HEK293 (cell line): Measurements from ENCODE around the gene ZNF792.

ENCODE experiments used
- BCL11A ChIP-seq: fragments of 450-650 bp; formaldehyde crosslinking; IDR thresholded peaks from 2 replicates; pipeline ENCODE4 v1.5.1; 2016; ENCODE audit warnings: low read depth, missing biosample characterization, missing genetic modification characterization
- GFI1B ChIP-seq: fragments of 450-650 bp; formaldehyde crosslinking; IDR thresholded peaks from 2 replicates; pipeline ENCODE4 v1.5.1; 2016; ENCODE audit warnings: missing biosample characterization, missing genetic modification characterization
- IKZF3 ChIP-seq: fragments of 450-650 bp; IDR thresholded peaks from 2 replicates; pipeline ENCODE4 v1.5.0; 2018; ENCODE audit warnings: missing biosample characterization, mild to moderate bottlenecking, missing genetic modification characterization, moderate library complexity
- KLF9 ChIP-seq: fragments of 450-650 bp; formaldehyde crosslinking; IDR thresholded peaks from 2 replicates; pipeline ENCODE4 v1.5.1; 2016; ENCODE audit warnings: missing biosample characterization, missing genetic modification characterization, low read depth
- REST ChIP-seq: fragments of 450-650 bp; formaldehyde crosslinking; IDR thresholded peaks from 2 replicates; pipeline ENCODE4 v1.5.1; 2016; ENCODE audit warnings: missing biosample characterization, missing genetic modification characterization
- SALL2 ChIP-seq: fragments of 450-650 bp; formaldehyde crosslinking; IDR thresholded peaks from 2 replicates; pipeline ENCODE4 v1.5.0; 2017; ENCODE audit warnings: missing biosample characterization, mild to moderate bottlenecking, missing genetic modification characterization, borderline replicate concordance
- YY1 ChIP-seq: fragments of 450-650 bp; formaldehyde crosslinking; IDR thresholded peaks from 2 replicates; pipeline ENCODE4 v1.5.1; 2018; ENCODE audit warnings: missing biosample characterization, missing genetic modification characterization
- ZBTB11 ChIP-seq: fragments of 450-650 bp; formaldehyde crosslinking; conservative IDR thresholded peaks from 2 replicates; pipeline ENCODE4 v1.5.1; 2016; ENCODE audit warnings: low read depth, missing biosample characterization, missing genetic modification characterization
- ZBTB20 ChIP-seq: fragments of 450-650 bp; formaldehyde crosslinking; IDR thresholded peaks from 2 replicates; pipeline ENCODE4 v1.5.1; 2016; ENCODE audit warnings: missing biosample characterization, missing genetic modification characterization
- ZBTB48 ChIP-seq: fragments of 450-650 bp; formaldehyde crosslinking; IDR thresholded peaks from 2 replicates; pipeline ENCODE4 v1.5.1; 2016; ENCODE audit warnings: missing biosample characterization, missing genetic modification characterization
- ZFP41 ChIP-seq: fragments of 450-650 bp; formaldehyde crosslinking; IDR thresholded peaks from 2 replicates; pipeline ENCODE4 v1.5.1; 2016; ENCODE audit warnings: missing biosample characterization, missing genetic modification characterization, borderline replicate concordance
- ZIC2 ChIP-seq: fragments of 450-650 bp; formaldehyde crosslinking; IDR thresholded peaks from 2 replicates; pipeline ENCODE4 v1.5.1; 2016; ENCODE audit warnings: missing biosample characterization, missing genetic modification characterization
- ZNF114 ChIP-seq: fragments of 450-650 bp; formaldehyde crosslinking; IDR thresholded peaks from 2 replicates; pipeline ENCODE4 v1.5.0; 2017; ENCODE audit warnings: missing biosample characterization, missing genetic modification characterization
- ZNF132 ChIP-seq: fragments of 450-650 bp; formaldehyde crosslinking; IDR thresholded peaks from 2 replicates; pipeline ENCODE4 v1.5.1; 2017; ENCODE audit warnings: missing biosample characterization, missing genetic modification characterization, borderline replicate concordance
- ZNF175 ChIP-seq: fragments of 450-650 bp; formaldehyde crosslinking; IDR thresholded peaks from 2 replicates; pipeline ENCODE4 v1.5.1; 2016; ENCODE audit warnings: missing biosample characterization, missing genetic modification characterization
- ZNF184 ChIP-seq: fragments of 450-650 bp; IDR thresholded peaks from 2 replicates; pipeline ENCODE4 v1.5.1; 2018; ENCODE audit warnings: missing biosample characterization, mild to moderate bottlenecking, missing genetic modification characterization
- ZNF223 ChIP-seq: fragments of 450-650 bp; formaldehyde crosslinking; IDR thresholded peaks from 2 replicates; pipeline ENCODE4 v1.5.1; 2016; ENCODE audit warnings: missing biosample characterization, missing genetic modification characterization
- ZNF23 ChIP-seq: fragments of 450-650 bp; formaldehyde crosslinking; IDR thresholded peaks from 2 replicates; pipeline ENCODE4 v1.5.1; 2016; ENCODE audit warnings: missing biosample characterization, missing genetic modification characterization, borderline replicate concordance
- ZNF248 ChIP-seq: fragments of 450-650 bp; formaldehyde crosslinking; IDR thresholded peaks from 2 replicates; pipeline ENCODE4 v1.5.1; 2017; ENCODE audit warnings: missing biosample characterization, missing genetic modification characterization
- ZNF391 ChIP-seq: fragments of 450-650 bp; formaldehyde crosslinking; IDR thresholded peaks from 2 replicates; pipeline ENCODE4 v1.5.1; 2016; ENCODE audit warnings: low read depth, missing biosample characterization, missing genetic modification characterization, borderline replicate concordance
- ZNF398 ChIP-seq: fragments of 450-650 bp; formaldehyde crosslinking; IDR thresholded peaks from 2 replicates; pipeline ENCODE4 v1.5.1; 2017; ENCODE audit warnings: missing biosample characterization, missing genetic modification characterization
- ZNF510 ChIP-seq: fragments of 450-650 bp; formaldehyde crosslinking; IDR thresholded peaks from 2 replicates; pipeline ENCODE4 v1.5.1; 2018; ENCODE audit warnings: mild to moderate bottlenecking, missing genetic modification characterization, missing biosample characterization; ENCODE audit not compliant: insufficient replicate concordance
- ZNF529 ChIP-seq: fragments of 450-650 bp; formaldehyde crosslinking; IDR thresholded peaks from 2 replicates; pipeline ENCODE4 v1.5.1; 2017; ENCODE audit warnings: missing genetic modification characterization, missing biosample characterization; ENCODE audit not compliant: insufficient replicate concordance
- ZNF544 ChIP-seq: fragments of 450-650 bp; formaldehyde crosslinking; IDR thresholded peaks from 2 replicates; pipeline ENCODE4 v1.5.0; 2017; ENCODE audit warnings: missing biosample characterization, missing genetic modification characterization
- ZNF654 ChIP-seq: fragments of 450-650 bp; formaldehyde crosslinking; IDR thresholded peaks from 2 replicates; pipeline ENCODE4 v1.5.1; 2016; ENCODE audit warnings: low read depth, missing biosample characterization, missing genetic modification characterization
- ZNF670 ChIP-seq: fragments of 450-650 bp; formaldehyde crosslinking; IDR thresholded peaks from 2 replicates; pipeline ENCODE4 v1.5.1; 2016; ENCODE audit warnings: missing biosample characterization, missing genetic modification characterization, low read depth
- ZNF791 ChIP-seq: fragments of 450-650 bp; formaldehyde crosslinking; IDR thresholded peaks from 2 replicates; pipeline ENCODE4 v1.5.1; 2016; ENCODE audit warnings: missing biosample characterization, missing genetic modification characterization
- ZNF792 ChIP-seq: fragments of 450-650 bp; formaldehyde crosslinking; IDR thresholded peaks from 2 replicates; pipeline ENCODE4 v1.5.1; 2016; ENCODE audit warnings: missing biosample characterization, missing genetic modification characterization
- TF ChIP-seq, protein P1 (sequence below): fragments of 450-650 bp; formaldehyde crosslinking; IDR thresholded peaks from 2 replicates; pipeline ENCODE4 v1.5.1; 2016; ENCODE audit warnings: missing biosample characterization, missing genetic modification characterization

Gene ZNF792

DNA sequence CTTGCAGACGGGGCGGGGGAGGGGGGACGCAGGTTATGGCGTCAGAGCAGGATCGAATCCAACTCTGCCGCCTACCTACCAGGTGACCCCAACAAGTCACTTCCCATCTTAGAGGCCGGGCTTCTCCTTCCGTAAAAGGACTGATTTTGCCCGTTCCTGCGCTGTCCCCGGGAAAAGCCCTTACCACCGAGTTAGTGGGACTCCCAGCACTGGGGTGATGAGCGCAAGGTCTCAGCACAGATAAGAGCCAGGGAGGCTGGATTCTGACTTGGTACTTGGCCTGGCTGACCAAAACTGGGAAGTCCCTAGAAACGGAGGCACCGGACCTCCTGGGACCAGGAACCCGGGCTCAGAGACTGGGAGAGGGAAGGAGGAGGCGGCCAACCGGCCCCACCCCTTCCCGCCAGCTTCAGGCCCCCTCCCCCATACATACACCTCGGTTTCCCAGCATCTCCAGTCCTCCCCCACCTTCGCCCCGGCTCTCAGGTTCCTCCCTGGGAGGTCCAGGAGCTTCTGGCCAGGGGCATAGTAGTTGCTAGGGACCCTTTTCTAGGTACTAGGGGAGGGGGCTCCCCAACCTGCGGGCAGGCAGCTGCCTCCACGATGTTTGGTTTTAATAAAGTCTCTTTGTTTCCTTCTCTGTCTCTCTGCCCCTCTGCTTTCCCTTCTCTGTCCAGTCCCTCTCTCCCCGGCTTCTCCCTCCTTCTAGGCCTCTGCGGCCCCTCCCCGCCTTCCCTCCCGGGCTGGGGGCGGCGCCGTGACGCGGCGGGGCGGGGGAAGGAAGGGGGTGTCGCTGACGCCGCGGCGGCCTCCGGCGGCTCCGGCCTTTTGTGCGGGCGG lies 35.7 kb upstream of the ZNF792 start, which contains the start of gene GRAMD1A (continued):
- TF ChIP-seq REST (tag by site-specific recombination) = peak; percentile 66
- no peak for TF ChIP-seq ZNF175
- no peak for TF ChIP-seq ZNF792
- peak; percentile 95 for TF ChIP-seq ZNF398 (tag by site-specific recombination)
- no peak for TF ChIP-seq ZNF248 (tag by site-specific recombination)
- no peak for TF ChIP-seq ZNF529
- no peak for TF ChIP-seq ZNF223 (tag by site-specific recombination)
- TF ChIP-seq ZNF114 = no peak
- TF ChIP-seq IKZF3 (tag by site-specific recombination) = peak; percentile 54
- peak; percentile 91 for TF ChIP-seq BCL11A
- no peak for TF ChIP-seq ZNF510 (tag by site-specific recombination)
- TF ChIP-seq ZNF670 (tag by site-specific recombination) = no peak
- no peak for TF ChIP-seq ZNF132 (tag by site-specific recombination)
- peak; percentile 60 for TF ChIP-seq YY1 (tag by site-specific recombination)
- no peak for TF ChIP-seq ZFP41
- TF ChIP-seq ZBTB20 (tag by site-specific recombination) = peak; percentile 90
- TF ChIP-seq ZNF791 (tag by site-specific recombination) = no peak
- no peak for TF ChIP-seq ZNF544 (tag by site-specific recombination)
- peak; percentile 84 for TF ChIP-seq KLF9 (tag by site-specific recombination)
- TF ChIP-seq SALL2 (tag by site-specific recombination) = no peak
- peak; percentile 93 for TF ChIP-seq ZBTB48 (tag by site-specific recombination)
- peak; percentile 85; the same call in 1 of the 2 replicates for TF ChIP-seq ZNF391 (tag by site-specific recombination)
- TF ChIP-seq ZNF654 (tag by site-specific recombination) = no peak
- peak; percentile 93 for TF ChIP-seq ZBTB11
- TF ChIP-seq ZNF23 (tag by site-specific recombination) = no peak
- no peak; the same call in none of the 2 replicates for TF ChIP-seq GFI1B (tag by site-specific recombination)
- peak; percentile 75 for TF ChIP-seq ZIC2 (tag by site-specific recombination)
- TF ChIP-seq ZNF184 (tag by site-specific recombination) = no peak
- TF ChIP-seq, protein P1, sequence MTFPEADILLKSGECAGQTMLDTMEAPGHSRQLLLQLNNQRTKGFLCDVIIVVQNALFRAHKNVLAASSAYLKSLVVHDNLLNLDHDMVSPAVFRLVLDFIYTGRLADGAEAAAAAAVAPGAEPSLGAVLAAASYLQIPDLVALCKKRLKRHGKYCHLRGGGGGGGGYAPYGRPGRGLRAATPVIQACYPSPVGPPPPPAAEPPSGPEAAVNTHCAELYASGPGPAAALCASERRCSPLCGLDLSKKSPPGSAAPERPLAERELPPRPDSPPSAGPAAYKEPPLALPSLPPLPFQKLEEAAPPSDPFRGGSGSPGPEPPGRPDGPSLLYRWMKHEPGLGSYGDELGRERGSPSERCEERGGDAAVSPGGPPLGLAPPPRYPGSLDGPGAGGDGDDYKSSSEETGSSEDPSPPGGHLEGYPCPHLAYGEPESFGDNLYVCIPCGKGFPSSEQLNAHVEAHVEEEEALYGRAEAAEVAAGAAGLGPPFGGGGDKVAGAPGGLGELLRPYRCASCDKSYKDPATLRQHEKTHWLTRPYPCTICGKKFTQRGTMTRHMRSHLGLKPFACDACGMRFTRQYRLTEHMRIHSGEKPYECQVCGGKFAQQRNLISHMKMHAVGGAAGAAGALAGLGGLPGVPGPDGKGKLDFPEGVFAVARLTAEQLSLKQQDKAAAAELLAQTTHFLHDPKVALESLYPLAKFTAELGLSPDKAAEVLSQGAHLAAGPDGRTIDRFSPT = peak; percentile 23; the same call in 1 of the 2 replicates
